Measurements from ENCODE around the gene ANP32D. TPM values are rescaled to one million over a fixed set of nuclear protein-coding genes. Genes with fewer than 3 reads are reported as not detected.
"Not testable (repeated sequence)": the region's sequence is repeated elsewhere in the genome, so short reads cannot be mapped to it uniquely, and the experiment has no call there.

The ANP32D gene
- polyA plus RNA-seq, 4 donors = 0.19 TPM; not detected in 3

DNA sequence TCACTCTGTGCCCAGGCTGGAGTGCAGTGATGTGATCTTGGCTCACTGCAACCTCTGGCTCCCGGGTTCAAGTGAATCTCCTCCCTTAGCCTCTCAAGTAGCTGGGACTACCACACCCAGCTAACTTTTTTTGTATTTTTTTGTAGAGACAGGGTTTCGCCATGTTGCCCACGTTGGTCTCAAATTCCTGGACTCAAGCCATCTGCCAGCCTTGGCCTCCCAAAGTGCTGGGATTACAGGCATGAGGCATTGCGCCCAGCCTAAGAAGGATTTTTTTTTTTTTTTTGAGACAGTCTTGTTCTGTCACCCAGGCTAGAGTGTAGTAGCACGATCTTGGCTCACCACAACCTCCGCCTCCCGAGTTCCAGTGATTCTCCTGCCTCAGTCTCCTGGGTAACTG is 17.1 kb downstream of the ANP32D start:
- DNase-seq (ENCODE audit: low read depth in 4 of 4, low spot score in 3 of 4) = not testable (repeated sequence)

- DNase-seq (ENCODE audit: low read depth in 4 of 4, low spot score in 3 of 4) = not testable (repeated sequence)
Observed at GRCh38 chr12:48500281-48500680, 27.9 kb downstream of the ANP32D start.

DNA sequence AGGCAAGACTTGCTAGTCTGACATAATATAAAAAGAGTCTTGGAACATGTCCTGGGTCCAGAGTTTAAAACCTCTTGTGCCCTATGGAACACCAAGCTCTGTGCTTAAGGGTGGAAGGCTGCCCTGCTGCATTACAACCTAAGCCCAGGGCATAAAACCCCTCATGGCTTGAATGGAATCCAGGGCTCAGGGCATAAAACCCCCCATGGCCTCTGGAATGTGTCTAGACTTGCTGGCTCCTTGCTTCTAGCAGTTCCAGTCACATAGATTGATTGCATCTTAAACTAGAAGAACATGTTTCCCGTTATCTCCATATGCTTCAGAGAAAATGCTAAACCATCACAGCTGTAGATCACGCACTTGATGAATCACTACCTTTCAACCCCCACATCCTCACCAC is 34.5 kb downstream of the ANP32D start:
- not testable (repeated sequence) for DNase-seq (ENCODE audit: low read depth in 4 of 4, low spot score in 3 of 4)

DNA sequence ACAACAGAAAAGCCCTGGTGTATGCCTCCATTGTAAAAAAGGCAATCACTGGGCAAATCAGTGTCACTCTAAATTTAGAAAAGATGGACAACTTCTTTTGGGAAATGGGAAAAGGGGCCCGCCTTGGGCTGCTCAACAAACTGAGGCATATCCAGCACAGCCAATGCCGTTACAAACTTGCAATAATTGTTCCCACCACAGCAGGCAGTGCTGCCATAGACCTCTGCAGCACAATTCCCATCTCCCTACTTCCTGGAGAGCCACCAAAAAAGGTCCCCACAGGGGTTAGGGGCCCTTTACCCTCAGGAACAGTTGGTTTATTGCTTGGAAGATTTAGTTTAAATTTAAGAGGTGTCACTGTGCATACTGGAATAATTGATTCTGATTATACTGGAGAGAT is 36.6 kb downstream of the ANP32D start:
- no peak for DNase-seq (ENCODE audit: low read depth in 4 of 4, low spot score in 3 of 4)

GRCh38 chr12:48510111-48510510 is 37.8 kb downstream of the ANP32D start:
- no peak for DNase-seq (ENCODE audit: low read depth in 4 of 4, low spot score in 3 of 4)

GRCh38 chr12:48512855-48513254 is 40.5 kb downstream of the ANP32D start:
- no peak for DNase-seq (ENCODE audit: low read depth in 4 of 4, low spot score in 3 of 4)

- no peak for DNase-seq (ENCODE audit: low read depth in 4 of 4, low spot score in 3 of 4)
Observed at GRCh38 chr12:48514728-48515127, 42.4 kb downstream of the ANP32D start.

DNA sequence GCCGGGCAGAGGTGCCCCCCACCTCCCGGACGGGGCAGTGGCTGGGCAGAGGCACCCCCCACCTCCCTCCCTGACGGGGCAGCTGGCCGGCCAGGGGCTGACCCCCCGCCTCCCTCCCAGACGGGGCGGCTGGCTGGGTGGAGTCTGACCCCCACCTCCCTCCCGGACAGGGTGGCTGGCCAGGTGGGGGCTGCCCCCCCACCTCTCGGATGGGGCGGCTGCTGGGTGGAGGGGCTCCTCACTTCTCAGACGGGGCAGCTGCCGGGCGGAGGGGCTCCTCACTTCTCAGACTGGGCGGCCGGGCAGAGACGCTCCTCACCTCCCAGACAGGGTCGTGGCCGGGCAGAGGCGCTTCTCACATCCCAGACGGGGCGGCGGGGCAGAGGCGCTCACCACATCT is 48.0 kb downstream of the ANP32D start:
- not testable (repeated sequence) for DNase-seq (ENCODE audit: low read depth in 4 of 4, low spot score in 3 of 4)

Other genes starting within 250 kb of the ANP32D start
- gene ZNF641, start 121.6 kb upstream of the ANP32D start, polyA plus RNA-seq (ENCODE audit: insufficient read length in 4 of 4) = 10 to 100 TPM; 21.4 to 29.8 (median 26.6) TPM
- under 1 TPM in 3 of 4 donors, not detected in 1; 0.34 to 0.53 (median 0.47) TPM for gene C12orf54, start 9.9 kb downstream of the ANP32D start, polyA plus RNA-seq (ENCODE audit: insufficient read length in 4 of 4)
- not detected for gene OR8S1, start 53.1 kb downstream of the ANP32D start, polyA plus RNA-seq (ENCODE audit: insufficient read length in 4 of 4)
- gene LALBA, start 97.5 kb downstream of the ANP32D start, polyA plus RNA-seq (ENCODE audit: insufficient read length in 4 of 4) = not detected
- gene KANSL2, start 209.7 kb downstream of the ANP32D start, polyA plus RNA-seq (ENCODE audit: insufficient read length in 4 of 4) = 10 to 100 TPM; 33.6 to 57.1 (median 50.9) TPM
- gene CCNT1, start 244.1 kb downstream of the ANP32D start, polyA plus RNA-seq (ENCODE audit: insufficient read length in 4 of 4) = 10 to 100 TPM; 26.9 to 31.6 (median 30.7) TPM

All from left renal pelvis (tissue), 4 donors.